Dendritic cell treated with granulocyte-macrophage colony-stimulating factor and Interleukin-4, amounts not matched to agents 40 ng/mL and 50 ng/mL, for 4 days (primary cell): ENCODE data around the gene CARHSP1.
A peak's percentile ranks its signal among the peaks of the same experiment; 100 is the strongest.

Experiments
- H3K27ac Mint-ChIP-seq: one replicate; pipeline ENCODE4 v1.8.0; 2022; ENCODE audit warnings: mild to moderate bottlenecking, mixed read lengths
- H3K27me3 Mint-ChIP-seq: one replicate; pipeline ENCODE4 v1.8.0; 2022; ENCODE audit warnings: mild to moderate bottlenecking, mixed read lengths
- H3K36me3 Mint-ChIP-seq: one replicate; pipeline ENCODE4 v1.8.0; 2022; ENCODE audit warnings: low read depth, mixed read lengths
- H3K4me1 Mint-ChIP-seq: one replicate; pipeline ENCODE4 v1.8.0; 2022; ENCODE audit warnings: low read depth, mixed read lengths
- H3K4me3 Mint-ChIP-seq: one replicate; pipeline ENCODE4 v1.8.0; 2022; ENCODE audit warnings: mild to moderate bottlenecking, moderate library complexity, mixed read lengths
- H3K9me3 Mint-ChIP-seq: one replicate; pipeline ENCODE4 v1.8.0; 2022; ENCODE audit warnings: mixed read lengths
- intact Hi-C: fragments of 100-400 bp; cut with micrococcal nuclease; formaldehyde crosslinking; loops from one replicate; pipeline ENCODE4 v1.15.0; 2022

The CARHSP1 gene

GRCh38 chr16:8831871-8832716, 36.7 kb downstream of the CARHSP1 start:
- intact Hi-C loops = no loop called here
- Mint-ChIP-seq H3K9me3 (no peaks in the 10 kb centered on the region), H3K27ac (peak overlapping the region; percentile 41), H3K36me3 (peaks cover 60% of the 10 kb centered on the region), H3K4me1 (peaks cover 32% of the 10 kb centered on the region), H3K4me3 (no peak overlapping the region), H3K27me3 (no peaks in the 10 kb centered on the region)

GRCh38 chr16:8831450-8831849, 37.4 kb downstream of the CARHSP1 start:
- no peaks in the 10 kb centered on the region for H3K27me3 Mint-ChIP-seq
- no peak overlapping the region for H3K4me3 Mint-ChIP-seq
- intact Hi-C loops = no loop called here
- peaks cover 32% of the 10 kb centered on the region for H3K4me1 Mint-ChIP-seq
- H3K27ac Mint-ChIP-seq = no peak overlapping the region
- peaks cover 67% of the 10 kb centered on the region for H3K36me3 Mint-ChIP-seq
- H3K9me3 Mint-ChIP-seq = no peaks in the 10 kb centered on the region

- intact Hi-C loops = no loop called here
- no peaks in the 10 kb centered on the region for H3K27me3 Mint-ChIP-seq
- H3K9me3 Mint-ChIP-seq = no peaks in the 10 kb centered on the region
- H3K4me3 Mint-ChIP-seq = no peak overlapping the region
- H3K27ac Mint-ChIP-seq = no peak overlapping the region
- peaks cover 69% of the 10 kb centered on the region for H3K36me3 Mint-ChIP-seq
- H3K4me1 Mint-ChIP-seq = peaks cover 27% of the 10 kb centered on the region
Observed at GRCh38 chr16:8828541-8829165, 40.2 kb downstream of the CARHSP1 start.

- Mint-ChIP-seq H3K36me3 (peaks cover 66% of the 10 kb centered on the region), H3K4me1 (peaks cover 13% of the 10 kb centered on the region), H3K4me3 (no peak overlapping the region), H3K27ac (no peak overlapping the region), H3K27me3 (no peaks in the 10 kb centered on the region), H3K9me3 (no peaks in the 10 kb centered on the region)
- intact Hi-C loops = no loop called here
Observed at GRCh38 chr16:8826278-8826879, 42.4 kb downstream of the CARHSP1 start.

- peaks cover 69% of the 10 kb centered on the region for H3K36me3 Mint-ChIP-seq
- H3K27ac Mint-ChIP-seq = no peak overlapping the region
Observed at GRCh38 chr16:8822403-8822802, 46.4 kb downstream of the CARHSP1 start.

DNA sequence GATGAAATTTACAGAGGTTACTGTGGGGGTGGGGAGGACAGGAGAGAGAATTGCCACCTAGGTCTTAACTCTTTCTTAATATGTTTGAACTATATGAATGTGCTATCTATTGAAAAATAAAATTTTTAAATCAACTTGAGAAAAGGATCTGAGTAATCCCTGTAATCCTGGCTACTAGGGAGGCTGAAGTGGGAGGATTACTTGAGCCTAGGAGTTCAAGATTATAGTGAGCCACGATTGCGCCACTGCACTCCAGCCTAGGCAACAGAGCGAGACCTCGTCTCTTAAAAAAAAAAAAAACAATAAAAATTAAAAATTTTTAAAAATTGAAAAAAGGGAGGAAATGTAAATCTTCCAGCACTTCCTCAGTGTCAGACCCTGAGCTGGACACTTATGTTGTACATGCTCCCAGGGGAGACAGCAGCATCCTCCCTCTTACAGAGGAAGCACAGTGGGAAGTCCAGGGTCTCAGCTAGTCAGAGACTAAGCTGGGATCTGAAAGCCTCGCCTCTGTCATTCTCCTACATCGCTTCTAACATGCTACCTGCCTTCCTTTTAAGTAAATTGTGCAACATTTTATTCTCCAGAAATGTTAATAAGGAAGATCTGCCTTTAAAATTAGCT, 49.3 kb downstream of the CARHSP1 start:
- Mint-ChIP-seq H3K4me1 (peaks cover 24% of the 10 kb centered on the region), H3K4me3 (no peak overlapping the region), H3K9me3 (no peaks in the 10 kb centered on the region), H3K36me3 (peaks cover 87% of the 10 kb centered on the region), H3K27ac (peak overlapping the region; percentile 17), H3K27me3 (no peaks in the 10 kb centered on the region)
- intact Hi-C loops = no loop called here

More at GRCh38 chr16:8822403-8822802, 46.4 kb downstream of the CARHSP1 start:
- H3K4me3 Mint-ChIP-seq = no peak overlapping the region
- peaks cover 24% of the 10 kb centered on the region for H3K4me1 Mint-ChIP-seq
- no peaks in the 10 kb centered on the region for H3K9me3 Mint-ChIP-seq
- no peaks in the 10 kb centered on the region for H3K27me3 Mint-ChIP-seq
- intact Hi-C loops = no loop called here

GRCh38 chr16:8818504-8819270, 50.1 kb downstream of the CARHSP1 start:
- H3K36me3 Mint-ChIP-seq = peaks cover 95% of the 10 kb centered on the region
- H3K4me3 Mint-ChIP-seq = no peak overlapping the region

DNA sequence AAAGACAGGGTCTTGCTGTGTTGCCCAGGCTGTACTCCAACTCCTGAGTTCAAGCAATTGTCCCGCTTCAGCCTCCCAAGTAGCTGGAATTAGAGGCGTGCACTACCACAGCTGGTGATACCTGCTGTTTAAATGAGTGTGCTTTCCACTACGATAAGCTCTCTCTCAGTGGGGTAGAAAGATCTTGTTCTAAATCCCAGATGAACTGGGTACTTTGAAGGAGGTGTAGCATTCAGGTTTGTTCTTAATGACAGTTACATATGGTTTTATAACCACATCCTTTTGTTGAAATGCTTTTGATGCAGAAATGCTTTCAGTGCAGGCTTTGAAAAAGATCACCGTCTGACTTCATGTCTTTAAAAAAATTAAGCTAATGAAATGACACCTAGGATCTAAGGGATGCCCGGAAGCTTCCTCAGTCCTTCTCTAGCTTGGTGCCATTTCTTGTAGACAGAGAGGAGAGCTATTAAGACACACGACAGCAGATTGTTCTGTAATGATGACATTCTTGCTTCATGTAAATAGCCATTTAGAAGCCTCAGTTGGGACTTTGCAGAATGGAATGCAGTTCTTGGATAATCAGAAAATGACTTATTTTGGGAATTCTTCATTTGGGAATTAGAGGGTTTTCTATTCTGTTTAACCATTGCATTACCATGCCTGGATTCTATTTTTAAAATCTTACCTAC, 51.7 kb downstream of the CARHSP1 start:
- intact Hi-C loops = no loop called here
- H3K4me1 Mint-ChIP-seq = peaks cover 22% of the 10 kb centered on the region

More at GRCh38 chr16:8818504-8819270, 50.1 kb downstream of the CARHSP1 start:
- Mint-ChIP-seq H3K4me1 (peaks cover 24% of the 10 kb centered on the region), H3K27ac (peak overlapping the region; percentile 17), H3K27me3 (no peaks in the 10 kb centered on the region), H3K9me3 (no peaks in the 10 kb centered on the region)
- intact Hi-C loops = no loop called here

DNA sequence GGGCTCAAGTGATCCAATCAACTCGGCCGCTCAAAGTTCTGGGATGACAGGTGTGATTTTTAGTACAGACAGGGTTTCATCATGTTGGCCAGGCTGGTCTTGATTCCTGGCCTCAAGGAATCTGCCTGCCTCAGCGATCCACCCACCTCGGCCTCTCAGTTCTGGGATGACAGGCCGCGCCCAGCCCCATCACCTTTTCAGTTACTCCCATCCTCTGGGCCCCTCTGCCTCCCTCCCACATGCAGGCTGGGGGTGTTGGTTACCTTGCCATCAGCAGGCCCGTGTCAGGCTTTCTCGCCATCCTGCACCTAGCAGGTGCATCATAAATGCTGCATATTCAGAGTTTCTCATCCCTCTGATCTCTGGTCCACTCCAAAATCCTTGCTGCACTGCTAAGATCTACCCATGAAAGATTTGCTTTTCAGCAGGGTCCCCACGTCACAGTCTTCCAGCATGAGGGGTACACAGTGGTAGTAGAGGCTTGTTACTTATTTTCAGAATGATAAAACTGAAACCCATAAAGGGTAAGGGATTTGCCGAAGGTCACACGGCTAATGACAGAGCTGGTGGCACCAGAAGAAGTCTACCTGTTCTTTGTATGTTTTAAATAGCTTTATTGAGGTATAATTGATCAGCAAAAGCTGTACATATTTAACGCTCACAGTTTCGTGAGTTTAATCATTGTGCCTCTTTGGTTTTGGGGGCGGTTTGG, 54.6 kb downstream of the CARHSP1 start:
- H3K27ac Mint-ChIP-seq = no peak overlapping the region
- no peaks in the 10 kb centered on the region for H3K9me3 Mint-ChIP-seq
- H3K4me3 Mint-ChIP-seq = no peak overlapping the region
- H3K4me1 Mint-ChIP-seq = peaks cover 11% of the 10 kb centered on the region
- H3K27me3 Mint-ChIP-seq = no peaks in the 10 kb centered on the region
- intact Hi-C loops = no loop called here
- peaks cover 98% of the 10 kb centered on the region for H3K36me3 Mint-ChIP-seq

More for the DNA sequence above, 51.7 kb downstream of the CARHSP1 start:
- Mint-ChIP-seq H3K27ac (no peak overlapping the region), H3K27me3 (no peaks in the 10 kb centered on the region), H3K36me3 (peaks cover 98% of the 10 kb centered on the region), H3K4me3 (no peak overlapping the region), H3K9me3 (no peaks in the 10 kb centered on the region)

DNA sequence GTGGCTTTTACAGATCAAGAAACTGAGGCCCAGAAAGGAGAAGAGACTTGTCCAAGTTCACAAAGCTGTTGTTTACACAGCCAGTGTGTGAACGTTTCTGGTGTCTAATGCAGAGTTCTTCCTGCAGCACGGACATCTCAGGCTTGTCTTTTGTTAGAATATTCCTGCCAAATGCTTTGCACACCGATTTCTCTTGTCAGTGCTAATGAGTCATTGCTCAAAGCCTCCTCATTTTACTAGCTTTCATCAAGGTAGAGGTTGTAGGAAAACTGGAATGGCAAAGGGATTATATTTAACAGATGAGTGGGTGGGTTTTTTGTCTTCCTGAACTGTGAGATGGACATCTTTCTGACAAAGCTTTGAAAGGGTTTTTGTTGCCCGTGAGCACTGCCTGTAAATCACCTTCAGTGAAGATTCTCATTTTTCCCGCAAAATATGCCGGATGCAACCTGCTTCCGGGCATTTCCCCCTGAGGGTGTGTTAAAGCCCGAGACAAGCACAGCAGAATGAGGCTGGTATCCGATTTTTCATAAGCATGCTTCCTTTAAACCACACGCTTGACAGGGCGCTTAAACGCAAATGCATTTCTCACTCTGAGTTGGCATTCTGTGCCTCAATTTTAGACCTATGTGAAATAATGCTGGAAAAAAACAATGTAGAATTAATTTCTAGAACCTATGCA, 56.5 kb downstream of the CARHSP1 start:
- H3K27ac Mint-ChIP-seq = no peak overlapping the region
- intact Hi-C loops = no loop called here
- H3K4me1 Mint-ChIP-seq = no peaks in the 10 kb centered on the region
- H3K4me3 Mint-ChIP-seq = no peak overlapping the region
- H3K36me3 Mint-ChIP-seq = peaks cover 100% of the 10 kb centered on the region
- H3K27me3 Mint-ChIP-seq = no peaks in the 10 kb centered on the region
- H3K9me3 Mint-ChIP-seq = no peaks in the 10 kb centered on the region

DNA sequence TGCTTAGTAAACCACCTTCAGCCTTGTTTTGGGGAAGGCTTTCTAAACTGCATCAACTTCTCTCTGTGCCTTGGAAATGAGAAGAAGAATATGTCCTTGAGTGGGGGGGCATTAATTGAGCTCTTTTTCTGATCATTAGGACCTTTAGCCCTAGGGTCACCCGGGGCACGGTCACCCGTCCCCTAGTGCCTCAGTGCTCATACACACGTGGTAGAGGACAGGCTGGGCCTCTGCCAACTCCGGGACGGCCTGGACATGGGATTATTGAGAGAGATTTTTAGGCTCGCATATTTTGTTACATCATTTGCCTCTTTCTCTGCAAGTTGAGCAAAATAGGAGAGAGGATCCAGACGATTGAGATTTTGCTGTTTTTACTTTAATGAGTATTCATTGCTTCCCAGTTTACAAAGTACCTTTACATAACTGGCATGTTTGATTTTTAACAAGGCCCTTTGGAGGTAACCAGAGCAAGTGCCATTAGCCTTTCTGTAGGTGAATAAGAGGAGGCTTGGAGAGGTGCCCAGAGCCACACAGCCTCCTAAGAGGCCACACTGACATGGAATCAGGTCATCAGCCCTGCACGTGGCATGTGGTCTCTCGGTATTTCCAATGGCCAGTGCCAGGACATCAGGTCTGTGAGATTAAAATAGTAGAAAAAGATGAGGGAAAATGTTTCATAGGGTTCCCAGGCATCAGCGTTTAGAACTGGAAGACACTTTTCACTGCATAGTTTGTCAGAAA, 60.0 kb downstream of the CARHSP1 start:
- no peak overlapping the region for H3K4me3 Mint-ChIP-seq
- H3K4me1 Mint-ChIP-seq = no peaks in the 10 kb centered on the region

DNA sequence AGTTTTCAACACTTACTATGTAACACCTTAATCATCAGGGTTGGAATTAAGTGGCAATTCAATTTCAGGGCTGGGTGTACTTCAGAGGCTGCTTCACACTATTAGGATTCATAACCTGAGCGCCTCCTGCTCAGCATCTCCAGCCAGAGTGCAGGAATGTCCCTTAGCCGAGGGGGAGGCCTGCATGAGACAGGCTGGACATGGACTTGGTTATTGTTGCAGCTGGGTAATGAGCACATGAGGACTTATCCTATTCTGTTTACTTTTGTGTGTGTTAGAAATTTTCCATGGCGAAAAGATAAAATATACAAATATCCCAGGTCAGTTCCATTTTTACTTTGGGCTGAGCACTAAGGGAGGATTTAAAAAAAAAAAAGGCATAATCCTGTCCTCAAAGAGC, 60.8 kb downstream of the CARHSP1 start:
- H3K4me3 Mint-ChIP-seq = no peak overlapping the region
- H3K27me3 Mint-ChIP-seq = no peaks in the 10 kb centered on the region
- peaks cover 100% of the 10 kb centered on the region for H3K36me3 Mint-ChIP-seq
- intact Hi-C loops = no loop called here
- no peaks in the 10 kb centered on the region for H3K4me1 Mint-ChIP-seq
- H3K27ac Mint-ChIP-seq = no peak overlapping the region
- H3K9me3 Mint-ChIP-seq = no peaks in the 10 kb centered on the region

More for the DNA sequence above, 60.0 kb downstream of the CARHSP1 start:
- Mint-ChIP-seq H3K27me3 (no peaks in the 10 kb centered on the region), H3K27ac (no peak overlapping the region), H3K9me3 (no peaks in the 10 kb centered on the region), H3K36me3 (peaks cover 100% of the 10 kb centered on the region)
- intact Hi-C loops = no loop called here
